Stimulated activated effector memory CD8-positive, alpha-beta T cell treated with anti-CD3 and anti-CD28 coated beads, Interleukin-12 subunit alpha, Interleukin-12 subunit beta, amount 100 ng/mL, for 72 hours (primary cell): ENCODE results near the gene MBNL3.

Experiments used
- ATAC-seq: fragments of 150-1000 bp; cut with Tn5 transposase; 2 replicates; pipeline ENCODE4 v1.10.0; 2021
- DNase-seq, 2 donors: peaks; one replicate each; pipeline ENCODE4 v3.0.0; 2021 to 2022; ENCODE audit warnings: low spot score in 2 of 2
- H3K27ac Mint-ChIP-seq: one replicate; pipeline ENCODE4 v1.8.0; 2022; ENCODE audit warnings: mild to moderate bottlenecking, mixed read lengths
- H3K36me3 Mint-ChIP-seq: one replicate; pipeline ENCODE4 v1.8.0; 2022; ENCODE audit warnings: mild to moderate bottlenecking, mixed read lengths
- H3K4me1 Mint-ChIP-seq: one replicate; pipeline ENCODE4 v1.8.0; 2022; ENCODE audit warnings: mixed read lengths
- H3K4me3 Mint-ChIP-seq: one replicate; pipeline ENCODE4 v1.8.0; 2022; ENCODE audit warnings: mild to moderate bottlenecking, mixed read lengths
- H3K9me3 Mint-ChIP-seq: one replicate; pipeline ENCODE4 v1.8.0; 2022; ENCODE audit warnings: mixed read lengths

Gene MBNL3, protein sequence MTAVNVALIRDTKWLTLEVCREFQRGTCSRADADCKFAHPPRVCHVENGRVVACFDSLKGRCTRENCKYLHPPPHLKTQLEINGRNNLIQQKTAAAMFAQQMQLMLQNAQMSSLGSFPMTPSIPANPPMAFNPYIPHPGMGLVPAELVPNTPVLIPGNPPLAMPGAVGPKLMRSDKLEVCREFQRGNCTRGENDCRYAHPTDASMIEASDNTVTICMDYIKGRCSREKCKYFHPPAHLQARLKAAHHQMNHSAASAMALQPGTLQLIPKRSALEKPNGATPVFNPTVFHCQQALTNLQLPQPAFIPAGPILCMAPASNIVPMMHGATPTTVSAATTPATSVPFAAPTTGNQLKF

DNA sequence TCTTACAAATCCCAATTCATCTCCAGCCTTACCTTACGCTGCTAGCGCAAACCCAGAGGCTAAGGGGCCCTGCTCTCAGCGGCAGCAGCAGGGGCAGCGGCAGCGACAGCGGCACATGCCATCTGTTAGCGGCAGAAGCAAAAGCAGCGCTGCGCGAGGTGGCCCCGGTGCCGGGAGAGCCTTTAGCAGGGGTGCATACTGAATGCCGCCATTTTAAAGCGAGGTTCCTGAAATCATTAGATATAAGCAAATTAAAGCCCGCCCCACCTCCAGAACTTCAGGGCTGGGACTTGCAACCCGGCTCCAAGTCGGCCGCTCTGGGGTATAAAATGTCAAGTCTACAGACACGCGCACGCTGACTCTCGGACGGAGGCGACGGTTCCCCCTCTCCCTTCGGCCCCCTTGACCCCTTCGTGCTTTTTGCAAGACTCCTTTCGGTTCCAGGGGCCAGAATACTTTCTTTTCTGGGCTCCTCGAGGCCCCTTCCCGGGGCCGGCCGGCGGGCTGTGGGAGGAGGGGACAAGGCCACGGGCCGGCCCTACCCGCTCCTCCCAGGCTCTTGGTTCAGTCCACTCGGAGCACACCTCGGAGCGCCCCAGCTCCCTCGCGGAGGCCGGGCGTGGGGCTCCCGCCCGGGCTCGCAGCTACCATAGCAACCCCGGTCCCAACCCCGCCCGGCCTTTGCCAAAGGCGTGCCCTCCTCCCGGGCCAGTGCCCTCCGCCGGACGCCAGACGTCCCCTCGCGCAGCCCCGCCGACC lies at the start of gene MBNL3:
MBNL3 (minus strand) TSS at position 220 of the 759 bp plus-strand sequence. CDS start 49,427 bp downstream, outside the sequence.
- Mint-ChIP-seq H3K36me3 (no peaks in the 10 kb centered on the region), H3K4me3 (peak within 1 kb of the TSS; percentile 82), H3K9me3 (no peaks in the 10 kb centered on the region), H3K4me1 (peaks cover 14% of the 10 kb centered on the region), H3K27ac (peak within 1 kb of the TSS; percentile 95)
- ATAC-seq (peak; percentile 83), DNase-seq (peak; percentile 17 to 70)

DNA sequence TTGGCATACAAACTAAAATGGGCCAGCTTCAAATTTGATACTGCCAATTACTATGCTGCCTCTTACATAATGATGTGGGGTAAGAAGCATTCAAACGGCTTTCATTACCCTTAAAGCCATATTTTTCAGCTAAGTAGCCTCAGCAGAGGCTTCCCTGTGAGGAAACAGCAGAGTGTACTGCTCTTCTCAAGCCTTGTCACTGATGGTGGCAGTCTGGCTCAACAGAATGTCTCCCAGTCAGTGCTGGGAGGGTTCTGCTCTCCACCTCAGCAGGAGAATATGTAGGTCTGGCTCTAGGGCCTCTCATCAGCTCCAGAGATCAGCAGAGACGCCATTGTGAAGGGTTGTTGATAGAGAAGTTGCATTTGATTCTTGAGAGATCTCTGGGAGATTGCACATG lies 44.6 kb upstream of the MBNL3 start:
- H3K9me3 Mint-ChIP-seq = no peaks in the 10 kb centered on the region
- H3K36me3 Mint-ChIP-seq = peaks cover 5% of the 10 kb centered on the region
- ATAC-seq (no peak), DNase-seq (no peak)
- no peak overlapping the region for H3K27ac Mint-ChIP-seq
- H3K4me3 Mint-ChIP-seq = no peak overlapping the region
- H3K4me1 Mint-ChIP-seq = no peaks in the 10 kb centered on the region

DNA sequence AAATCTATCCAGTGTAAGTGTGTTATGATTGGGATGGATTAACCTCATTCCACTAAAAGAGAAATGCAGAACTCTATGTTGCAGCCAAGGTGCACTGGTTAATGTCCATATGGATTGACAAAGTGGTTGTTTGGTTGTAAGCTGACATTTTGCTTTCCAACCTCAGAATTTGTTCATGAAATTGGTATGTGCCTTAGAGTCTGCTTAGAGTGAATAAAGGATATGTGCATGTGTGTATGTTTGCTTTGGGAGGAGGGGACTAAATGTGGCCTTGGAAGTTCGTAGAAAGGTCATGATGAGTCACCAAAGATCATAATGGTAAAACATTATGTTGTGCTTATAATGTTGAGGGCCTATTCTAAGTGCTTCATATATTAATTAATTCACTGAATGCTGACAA lies 44.1 kb upstream of the MBNL3 start:
- Mint-ChIP-seq H3K36me3 (peaks cover 5% of the 10 kb centered on the region), H3K27ac (no peak overlapping the region), H3K4me1 (no peaks in the 10 kb centered on the region), H3K9me3 (no peaks in the 10 kb centered on the region), H3K4me3 (no peak overlapping the region)
- DNase-seq (no peak), ATAC-seq (no peak)

DNA sequence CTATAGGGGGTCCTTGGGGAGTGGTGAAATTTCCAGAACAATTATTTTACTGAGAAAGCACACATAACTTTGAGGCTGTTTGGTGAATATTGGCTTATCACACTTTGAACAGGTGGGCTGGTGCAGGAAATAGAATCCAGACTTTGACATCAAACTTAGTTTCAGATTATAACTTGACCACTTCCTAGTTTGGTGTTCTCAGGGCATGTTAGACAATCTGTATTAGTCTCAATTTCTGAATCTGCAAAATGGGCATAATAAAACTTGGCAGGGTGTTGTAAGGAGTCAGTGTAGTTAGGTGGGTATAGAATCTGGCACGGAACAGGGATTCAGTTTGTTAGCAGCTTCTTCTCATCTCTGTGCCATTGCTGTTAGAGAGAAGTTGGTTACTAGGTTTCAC lies 43.3 kb upstream of the MBNL3 start:
- no peaks in the 10 kb centered on the region for H3K4me1 Mint-ChIP-seq
- H3K36me3 Mint-ChIP-seq = peaks cover 5% of the 10 kb centered on the region
- no peak for ATAC-seq
- H3K9me3 Mint-ChIP-seq = no peaks in the 10 kb centered on the region
- DNase-seq = no peak
- no peak overlapping the region for H3K27ac Mint-ChIP-seq
- no peak overlapping the region for H3K4me3 Mint-ChIP-seq

DNA sequence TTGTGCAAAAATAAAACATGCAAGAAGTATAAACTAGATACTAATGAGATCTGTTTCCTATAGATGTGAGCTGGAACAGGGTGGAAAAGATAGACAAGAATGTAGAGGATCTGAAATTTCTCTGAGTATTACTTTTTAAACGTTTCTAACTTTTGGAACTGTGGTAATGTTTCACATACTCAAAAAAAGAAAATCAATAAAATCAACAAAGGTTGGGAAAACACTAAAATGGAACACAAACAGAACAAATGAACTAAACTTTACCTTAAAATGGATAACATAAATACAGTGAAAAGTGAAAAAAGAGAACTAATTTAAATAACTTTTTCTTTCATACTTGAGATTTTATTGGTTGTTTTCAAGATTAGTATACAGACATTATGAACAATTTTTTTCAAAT lies 32.0 kb upstream of the MBNL3 start:
- Mint-ChIP-seq H3K9me3 (no peaks in the 10 kb centered on the region), H3K36me3 (no peaks in the 10 kb centered on the region), H3K4me3 (no peak overlapping the region), H3K27ac (no peak overlapping the region), H3K4me1 (no peaks in the 10 kb centered on the region)
- DNase-seq (no peak), ATAC-seq (no peak)

DNA sequence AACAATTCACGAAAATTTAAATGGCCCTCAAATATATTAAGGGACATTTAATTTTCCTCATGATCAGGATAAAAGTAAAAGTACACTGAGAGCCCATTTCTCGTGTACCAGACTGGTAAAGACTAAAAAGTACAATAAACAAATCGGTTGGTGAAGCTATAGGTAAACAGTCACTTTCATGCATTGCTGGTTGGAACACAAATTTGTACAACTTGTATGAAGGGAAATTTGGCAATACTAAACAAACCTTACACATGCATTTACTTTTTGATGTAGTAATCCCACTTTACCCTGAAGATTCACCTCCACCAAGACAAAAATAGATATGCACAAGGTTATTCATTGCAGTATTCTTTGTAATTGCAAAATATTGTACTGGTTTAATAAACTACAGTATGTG lies 31.4 kb upstream of the MBNL3 start:
- Mint-ChIP-seq H3K9me3 (no peaks in the 10 kb centered on the region), H3K4me3 (no peak overlapping the region), H3K4me1 (no peaks in the 10 kb centered on the region), H3K27ac (no peak overlapping the region), H3K36me3 (no peaks in the 10 kb centered on the region)
- DNase-seq (no peak), ATAC-seq (no peak)

DNA sequence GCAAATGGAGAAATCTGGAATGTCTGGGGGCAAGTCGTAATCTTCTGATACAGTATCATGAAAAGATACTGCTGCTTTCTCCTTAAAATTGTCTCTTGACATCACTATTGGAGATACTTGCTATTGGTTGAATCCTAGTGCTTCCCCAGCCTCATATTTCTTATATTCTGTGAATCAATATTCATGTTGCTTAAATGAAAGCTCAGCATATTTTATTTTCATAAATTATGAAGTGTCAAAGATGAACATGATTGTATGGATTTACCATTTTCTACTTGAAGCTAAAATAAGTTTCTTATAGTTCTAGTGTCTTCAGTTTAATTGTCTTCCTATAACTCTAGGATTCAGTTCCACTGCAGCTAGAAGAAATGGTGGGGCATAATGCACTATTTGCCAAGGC lies 29.6 kb upstream of the MBNL3 start:
- no peak overlapping the region for H3K4me3 Mint-ChIP-seq
- no peaks in the 10 kb centered on the region for H3K9me3 Mint-ChIP-seq
- ATAC-seq (no peak), DNase-seq (no peak)
- H3K27ac Mint-ChIP-seq = no peak overlapping the region
- no peaks in the 10 kb centered on the region for H3K4me1 Mint-ChIP-seq
- no peaks in the 10 kb centered on the region for H3K36me3 Mint-ChIP-seq

DNA sequence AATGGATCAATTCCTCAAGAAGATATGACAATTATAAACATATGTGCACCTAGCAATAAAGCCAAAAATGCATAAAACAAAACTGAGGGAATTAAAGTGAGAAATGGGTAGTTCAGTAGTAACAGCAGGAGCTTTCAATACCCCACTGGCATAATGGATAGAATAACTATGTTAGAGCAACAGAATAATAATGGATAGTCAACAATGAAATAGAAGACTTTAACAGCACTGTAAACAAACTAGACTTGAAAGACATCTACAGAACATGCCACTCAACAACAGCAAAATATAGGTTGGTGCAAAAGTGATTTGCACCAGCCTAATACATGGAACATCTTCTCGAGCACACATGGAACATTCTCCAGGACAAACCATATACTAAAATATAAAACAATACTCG lies 20.0 kb upstream of the MBNL3 start:
- ATAC-seq (no peak), DNase-seq (no peak)
- no peaks in the 10 kb centered on the region for H3K36me3 Mint-ChIP-seq
- no peak overlapping the region for H3K4me3 Mint-ChIP-seq
- H3K4me1 Mint-ChIP-seq = no peaks in the 10 kb centered on the region
- no peaks in the 10 kb centered on the region for H3K9me3 Mint-ChIP-seq
- H3K27ac Mint-ChIP-seq = no peak overlapping the region

DNA sequence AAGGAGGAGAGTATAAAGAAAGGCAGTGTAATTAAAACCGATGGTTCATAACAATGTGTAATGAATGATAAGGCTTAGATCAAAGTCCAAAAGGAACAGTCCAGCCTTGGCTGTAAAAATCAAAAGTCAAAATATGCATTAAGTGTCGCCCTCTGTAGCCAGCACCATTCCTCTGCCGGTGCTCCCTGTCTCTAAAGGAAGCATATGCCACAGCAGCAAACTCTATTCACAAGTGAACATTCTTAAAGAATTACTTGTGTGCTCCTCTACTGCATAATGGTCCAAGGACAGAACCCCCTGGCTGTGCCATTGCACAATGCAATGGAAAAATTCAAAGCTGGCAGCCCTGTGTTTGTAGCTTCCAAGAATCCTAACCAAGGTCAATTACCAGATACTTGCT lies 16.3 kb upstream of the MBNL3 start:
- Mint-ChIP-seq H3K9me3 (no peaks in the 10 kb centered on the region), H3K4me3 (no peak overlapping the region), H3K4me1 (no peaks in the 10 kb centered on the region), H3K27ac (no peak overlapping the region), H3K36me3 (no peaks in the 10 kb centered on the region)
- DNase-seq (no peak), ATAC-seq (no peak)

DNA sequence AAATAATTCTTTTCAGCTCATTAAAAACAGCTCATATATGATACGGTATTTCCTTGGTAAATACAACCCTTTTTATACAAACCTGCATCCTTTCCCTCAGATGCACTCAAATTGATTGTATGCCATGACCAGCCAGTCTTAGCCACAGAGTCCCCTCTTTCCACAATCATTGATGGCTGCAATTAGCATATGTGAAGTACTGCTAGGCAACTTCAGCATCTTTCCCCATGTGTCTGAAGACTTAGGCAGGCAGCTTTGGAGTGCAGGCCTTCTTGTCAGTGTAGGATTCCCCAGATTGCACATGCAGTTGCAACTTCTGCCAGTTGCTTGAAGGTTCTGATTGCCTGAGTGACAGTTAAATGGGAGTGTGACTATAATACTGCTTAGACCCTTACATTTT lies 15.6 kb upstream of the MBNL3 start:
- Mint-ChIP-seq H3K36me3 (no peaks in the 10 kb centered on the region), H3K9me3 (no peaks in the 10 kb centered on the region), H3K27ac (no peak overlapping the region), H3K4me3 (no peak overlapping the region), H3K4me1 (no peaks in the 10 kb centered on the region)
- no peak for DNase-seq
- ATAC-seq = no peak

DNA sequence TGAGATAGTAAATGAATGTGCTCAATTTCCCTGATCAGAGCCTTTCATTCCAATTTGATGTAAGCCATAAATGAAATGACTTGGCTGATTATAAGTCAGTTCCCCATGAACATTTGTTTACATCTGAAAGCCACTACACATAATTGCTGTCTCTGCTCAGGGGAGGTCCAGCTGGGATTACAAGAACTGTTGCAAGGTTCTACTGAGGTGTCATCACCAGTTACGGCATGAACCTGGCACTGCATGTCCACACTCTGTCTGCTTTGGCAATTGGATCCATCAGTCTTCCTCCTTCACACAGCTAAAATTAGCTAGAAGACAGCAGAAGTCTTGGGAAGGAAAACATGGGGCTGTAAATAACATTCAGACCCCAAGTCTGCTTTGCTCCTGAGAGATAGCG lies 12.8 kb upstream of the MBNL3 start:
- Mint-ChIP-seq H3K9me3 (no peaks in the 10 kb centered on the region), H3K4me1 (no peaks in the 10 kb centered on the region), H3K4me3 (no peak overlapping the region), H3K36me3 (no peaks in the 10 kb centered on the region), H3K27ac (no peak overlapping the region)
- DNase-seq (no peak), ATAC-seq (no peak)

DNA sequence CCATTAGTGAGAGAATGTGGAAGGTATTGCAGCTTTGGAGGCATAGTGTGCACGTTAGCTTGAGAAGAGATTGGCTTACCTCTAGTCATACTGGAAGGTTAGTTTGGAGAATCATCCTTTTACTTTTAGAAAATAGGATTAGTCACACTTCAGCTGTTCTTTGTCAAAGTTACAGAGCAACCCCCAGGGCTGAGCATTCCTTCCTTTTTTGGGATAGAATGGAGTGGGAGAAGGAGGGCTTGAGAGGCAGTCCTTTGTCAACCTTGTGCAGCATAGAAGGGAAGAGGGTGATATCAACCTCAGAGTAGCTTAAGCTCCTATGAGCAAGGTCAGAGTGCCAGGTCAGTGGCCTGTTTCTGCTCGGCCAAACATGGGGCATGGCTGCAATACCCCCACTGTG lies 8.6 kb upstream of the MBNL3 start:
- no peak overlapping the region for H3K27ac Mint-ChIP-seq
- DNase-seq (no peak), ATAC-seq (no peak)
- H3K4me1 Mint-ChIP-seq = no peaks in the 10 kb centered on the region
- no peak overlapping the region for H3K4me3 Mint-ChIP-seq
- no peaks in the 10 kb centered on the region for H3K36me3 Mint-ChIP-seq
- no peaks in the 10 kb centered on the region for H3K9me3 Mint-ChIP-seq

DNA sequence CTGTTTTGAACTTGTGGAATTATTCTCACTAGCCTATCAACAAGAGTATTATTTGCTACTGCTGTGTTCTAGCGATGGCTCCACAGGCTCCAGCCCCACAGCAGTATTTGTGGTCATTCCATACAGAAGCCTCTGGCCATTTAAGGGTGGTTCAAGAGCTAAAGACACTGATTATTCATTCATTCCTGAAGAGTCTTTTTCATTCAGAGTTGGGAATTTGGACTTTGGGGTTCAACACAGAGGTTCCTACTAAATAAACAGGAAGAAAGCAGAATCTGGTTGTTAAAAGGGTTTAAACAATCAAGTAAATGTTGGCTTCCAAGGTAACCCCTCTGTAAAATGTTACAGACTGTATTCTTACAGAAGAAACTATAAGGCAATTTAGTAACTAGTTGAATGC lies 4.3 kb upstream of the MBNL3 start:
- DNase-seq (no peak), ATAC-seq (no peak)
- Mint-ChIP-seq H3K9me3 (no peaks in the 10 kb centered on the region), H3K36me3 (no peaks in the 10 kb centered on the region), H3K4me1 (peaks cover 8% of the 10 kb centered on the region), H3K4me3 (no peak overlapping the region), H3K27ac (no peak overlapping the region)

DNA sequence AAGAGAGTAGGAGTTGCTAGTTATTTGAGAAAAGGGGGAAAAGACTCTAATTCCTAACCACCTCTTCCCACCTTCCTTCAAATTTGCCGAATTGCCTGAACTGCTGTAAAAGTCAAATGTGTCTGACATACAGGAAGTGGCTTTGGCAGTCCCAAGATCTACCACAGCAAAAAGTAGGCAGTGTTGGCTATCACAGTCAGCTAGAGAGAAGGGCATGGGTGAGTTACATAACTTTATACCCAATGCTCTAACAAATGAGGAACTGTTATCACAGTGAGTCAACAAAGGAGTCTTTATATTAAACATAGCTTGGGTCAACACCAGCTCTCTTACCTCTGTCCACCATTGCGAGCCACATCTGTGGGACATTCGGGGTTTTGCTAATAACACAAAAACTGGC lies 2.4 kb upstream of the MBNL3 start:
- peaks cover 14% of the 10 kb centered on the region for H3K4me1 Mint-ChIP-seq
- peak overlapping the region; percentile 82 for H3K4me3 Mint-ChIP-seq
- DNase-seq (no peak), ATAC-seq (peak; percentile 60)
- H3K9me3 Mint-ChIP-seq = no peaks in the 10 kb centered on the region
- H3K36me3 Mint-ChIP-seq = no peaks in the 10 kb centered on the region
- H3K27ac Mint-ChIP-seq = no peak overlapping the region

DNA sequence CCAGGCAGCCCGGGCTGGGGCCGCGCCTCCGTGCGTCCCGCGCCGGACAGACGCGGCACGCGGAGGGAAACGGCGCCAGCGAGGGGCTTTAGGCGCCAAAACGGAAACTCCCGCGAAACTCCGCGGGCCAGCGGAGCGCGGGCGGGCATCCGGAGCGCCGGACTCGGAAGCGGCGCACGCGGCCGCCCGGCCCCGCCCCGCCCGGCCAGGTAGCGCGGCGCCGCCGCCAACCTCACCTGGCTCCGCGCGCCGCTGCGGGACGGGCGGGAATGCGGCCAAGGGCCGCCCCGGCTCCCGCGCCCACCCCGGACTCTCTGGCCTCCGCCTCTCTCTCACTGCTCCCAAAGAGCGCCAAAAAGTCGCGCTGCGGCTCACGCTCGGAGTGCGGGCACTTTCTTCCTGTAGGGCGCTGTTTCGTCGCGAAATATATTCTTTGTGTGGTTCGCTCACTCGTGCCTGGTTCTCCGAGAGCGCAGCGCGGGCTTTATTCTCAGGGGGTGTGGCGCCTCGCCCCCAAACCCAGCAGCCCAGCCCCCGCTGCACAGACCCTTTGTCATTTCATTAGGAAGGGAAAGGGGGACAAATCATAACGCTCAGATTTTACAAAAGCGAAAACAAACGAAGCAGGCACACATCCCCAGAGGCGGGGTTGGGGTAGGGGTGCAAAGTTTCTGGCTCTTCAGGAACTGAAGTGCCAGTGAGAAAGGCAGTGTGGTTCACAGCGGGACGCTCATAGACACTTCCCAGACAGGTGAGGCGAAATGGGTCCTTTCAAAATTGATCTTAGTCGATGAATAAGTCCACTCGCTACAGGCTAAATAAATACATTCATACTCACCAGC lies 961 bp upstream of the MBNL3 start:
- Mint-ChIP-seq H3K4me3 (peak overlapping the region; percentile 82), H3K4me1 (peaks cover 14% of the 10 kb centered on the region), H3K9me3 (no peaks in the 10 kb centered on the region), H3K27ac (peak overlapping the region; percentile 95), H3K36me3 (no peaks in the 10 kb centered on the region)
- ATAC-seq (peak; percentile 52), DNase-seq (peak in 1 of 2 donors; percentile 66)
